RWPE1 (cell line): ENCODE data around the gene HIVEP3.

Experiments
- CTCF ChIA-PET: fragments of 350-600 bp; sonication (Branson Sonifier 250); formaldehyde crosslinking; extraction: SDS; loops from one replicate; lab custom pipeline; 2021; lab: Yijun Ruan, JAX
- POLR2A ChIA-PET: fragments of 400-600 bp; formaldehyde crosslinking; extraction: SDS; loops from one replicate; lab custom pipeline; 2020; ENCODE audit warnings: antibody characterized with exemption; ENCODE audit not compliant: low non-redundant PET; lab: Yijun Ruan, JAX
- DNase-seq: peaks from one replicate; pipeline ENCODE4 v3.0.0; 2012; ENCODE audit warnings: low spot score
- H3K27ac ChIP-seq: fragments of 450-650 bp; 2 replicates; pipeline ENCODE4 v1.5.1; 2017
- CTCF ChIP-seq: fragments of 450-650 bp; conservative IDR thresholded peaks from 2 replicates; pipeline ENCODE4 v1.5.1; 2017; ENCODE audit warnings: low read depth, mild to moderate bottlenecking

The HIVEP3 gene

GRCh38 chr1:41894101-41894807 lies 24.5 kb downstream of the HIVEP3 start:
- no peak for TF ChIP-seq CTCF
- CTCF ChIA-PET = no interaction called here
- POLR2A ChIA-PET = no interaction called here
- DNase-seq = no peak
- no peak overlapping the region for H3K27ac ChIP-seq

- CTCF ChIA-PET = interaction anchor here (0.9 to 1.0 kb wide), 2 partner anchors 19 to 65 kb away, joined by 3 to 5 read pairs; no protein-coding TSS in a partner anchor
- POLR2A ChIA-PET = no interaction called here
- no peak for DNase-seq
- H3K27ac ChIP-seq = no peak overlapping the region; the same call in 1 of the 2 replicates
- no peak for TF ChIP-seq CTCF
Observed at GRCh38 chr1:41892301-41892781, 26.4 kb downstream of the HIVEP3 start.

- POLR2A ChIA-PET = no interaction called here
- DNase-seq = peak; percentile 61
- H3K27ac ChIP-seq = peak overlapping the region; percentile 91
- CTCF ChIA-PET = interaction anchor here (0.6 to 1.0 kb wide), 4 partner anchors 20 to 115 kb away, joined by 3 to 5 read pairs (median 3); no protein-coding TSS in a partner anchor
- TF ChIP-seq CTCF = no peak
Observed at GRCh38 chr1:41891199-41891896, 27.4 kb downstream of the HIVEP3 start.

- POLR2A ChIA-PET = no interaction called here
- peak; percentile 26 for DNase-seq
- peak overlapping the region; percentile 91 for H3K27ac ChIP-seq
Observed at GRCh38 chr1:41890825-41891198, 27.9 kb downstream of the HIVEP3 start.

GRCh38 chr1:41889506-41890414 lies 29.0 kb downstream of the HIVEP3 start:
- POLR2A ChIA-PET = no interaction called here
- CTCF ChIA-PET = interaction anchor here (0.6 to 0.8 kb wide), 3 partner anchors 290 to 426 kb away, joined by 3 to 5 read pairs (median 4); no protein-coding TSS in a partner anchor
- peak overlapping the region; percentile 91 for H3K27ac ChIP-seq
- no peak for TF ChIP-seq CTCF
- DNase-seq = no peak

More at GRCh38 chr1:41890825-41891198, 27.9 kb downstream of the HIVEP3 start:
- no peak for TF ChIP-seq CTCF
- CTCF ChIA-PET = interaction anchor here (0.8 kb wide), 1 partner anchor 317 kb away, joined by 4 read pairs; no protein-coding TSS in a partner anchor
